Testis (tissue), 2 donors: Measurements from ENCODE around the gene C3orf20.

Experiments used
- CTCF ChIP-seq, 3 experiments: fragments of 450-650 bp in 2 of 3; fragments of 200-600 bp in 1 of 3; sonication (generic) in 1 of 3; IDR thresholded peaks; one replicate each; pipeline ENCODE4 v1.5.1; 2016 to 2019; ENCODE audit warnings: antibody characterized with exemption in 3 of 3, mild to moderate bottlenecking in 2 of 3, moderate library complexity in 1 of 3
- POLR2A ChIP-seq: fragments of 450-650 bp; IDR thresholded peaks from one replicate; pipeline ENCODE4 v1.6.1; 2017; ENCODE audit warnings: antibody characterized with exemption, mild to moderate bottlenecking, moderate library complexity

- TF ChIP-seq CTCF (IDR thresholded peaks at IDR 0.05) (no peak), POLR2A (no peak)
Observed at GRCh38 chr3:14698601-14699244, 23.8 kb downstream of the C3orf20 start.
